ENCODE data around the gene CXCL13. TPM values are rescaled to one million over a fixed set of nuclear protein-coding genes. Genes with fewer than 3 reads are reported as not detected.

CXCL13 gene
- polyA plus RNA-seq, 2 of the 4 experiments (the other 2 are of a cell fraction): not detected

GRCh38 chr4:77615153-77615552, 9.5 kb downstream of the CXCL13 start:
- Histone ChIP-seq H3K9me3 (no peaks in the 10 kb centered on the region), H3K27ac (no peak overlapping the region), H3K4me2 (no peak overlapping the region), H3K4me1 (no peaks in the 10 kb centered on the region), H3K4me3 (no peak overlapping the region)
- FAIRE-seq (no peak), ATAC-seq (no peak), DNase-seq (ENCODE audit: low read depth in 1 of 2, low spot score in 1 of 2) (no peak)
- POLR2A ChIA-PET: no interaction called here
- no peak for TF ChIP-seq MYC (IDR thresholded peaks at IDR 0.05; ENCODE audit: borderline replicate concordance, low read length)
- TF ChIP-seq RAD21 (conservative IDR thresholded peaks at IDR 0.05 in 1 of 2, IDR thresholded peaks at IDR 0.05 in 1 of 2): no peak
- TF ChIP-seq EP300 (IDR thresholded peaks at IDR 0.05): no peak
- TF ChIP-seq E2F6 (IDR thresholded peaks at IDR 0.05; ENCODE audit: borderline replicate concordance, low read depth): no peak
- no peak for TF ChIP-seq EHF (CRISPR knock-in tag; IDR thresholded peaks at IDR 0.05)
- TF ChIP-seq BCL3 (IDR thresholded peaks at IDR 0.05): no peak
- no peak for TF ChIP-seq CEBPB (IDR thresholded peaks at IDR 0.05)
- no peak for TF ChIP-seq NR3C1 (IDR thresholded peaks at IDR 0.05)
- no peak for TF ChIP-seq REST (IDR thresholded peaks at IDR 0.05)
- no peak for TF ChIP-seq FOSL2 (IDR thresholded peaks at IDR 0.05)
- no peak for TF ChIP-seq FOSL2 (CRISPR knock-in tag; IDR thresholded peaks at IDR 0.05)
- TF ChIP-seq TFCP2L1 (CRISPR knock-in tag; IDR thresholded peaks at IDR 0.05): no peak
- no peak for TF ChIP-seq PHF8 (IDR thresholded peaks at IDR 0.05; ENCODE audit: borderline replicate concordance, low read depth)
- TF ChIP-seq RNF2 (IDR thresholded peaks at IDR 0.05; ENCODE audit: borderline replicate concordance, low read depth): no peak
- TF ChIP-seq HMGXB4 (CRISPR knock-in tag; IDR thresholded peaks at IDR 0.05; ENCODE audit: borderline replicate concordance): no peak
- TF ChIP-seq FOSB (CRISPR knock-in tag; IDR thresholded peaks at IDR 0.05): no peak
- no peak for TF ChIP-seq PBX3 (IDR thresholded peaks at IDR 0.05)
- TF ChIP-seq CBX2 (IDR thresholded peaks at IDR 0.05; ENCODE audit: borderline replicate concordance, low read depth): no peak
- TF ChIP-seq BHLHE40 (IDR thresholded peaks at IDR 0.05; ENCODE audit: low read depth, low read length): no peak
- 63% methylated on average over 5 of the region's 5 CpGs for WGBS (ENCODE audit: missing lambda C conversion rate)
- CTCF ChIA-PET: interaction anchor here (0.6 to 2.6 kb wide), 7 partner anchors 13 to 230 kb away, joined by 3 to 10 read pairs (median 3); no protein-coding TSS in a partner anchor

Measured in A549 (cell line).